OCI-LY1 (cell line): ENCODE results near the gene C1QL2.

Source experiments
- H2AFZ ChIP-seq: fragments of 200-600 bp; sonication (generic), shearing (Covaris generic); 2 replicates; pipeline ENCODE4 v1.6.0; 2014; ENCODE audit warnings: antibody characterized with exemption, mild to moderate bottlenecking, low read length
- H3F3A ChIP-seq: fragments of 200-600 bp; sonication (generic), shearing (Covaris generic); 2 replicates; pipeline ENCODE4 v1.6.0; 2014; ENCODE audit warnings: mild to moderate bottlenecking, antibody characterized with exemption, low read length, moderate library complexity; ENCODE audit not compliant: insufficient read depth
- H3K27ac ChIP-seq: fragments of 200-600 bp; sonication (generic); 2 replicates; pipeline ENCODE4 v1.5.1; 2014; ENCODE audit warnings: low read length, mixed run types, mild to moderate bottlenecking, low read depth; ENCODE audit not compliant: poor library complexity, severe bottlenecking
- H3K27me3 ChIP-seq: fragments of 200-600 bp; sonication (generic); 2 replicates; pipeline ENCODE4 v1.6.0; 2014; ENCODE audit warnings: antibody characterized with exemption, mild to moderate bottlenecking, low read length, moderate library complexity; ENCODE audit not compliant: insufficient read depth
- H3K36me3 ChIP-seq: fragments of 200-600 bp; sonication (generic); 2 replicates; pipeline ENCODE4 v1.6.1; 2014; ENCODE audit warnings: mild to moderate bottlenecking, antibody characterized with exemption, low read length, moderate library complexity, mixed read lengths; ENCODE audit not compliant: insufficient read depth
- H3K4me1 ChIP-seq: fragments of 200-600 bp; sonication (generic); 2 replicates; pipeline ENCODE4 v1.5.1; 2014; ENCODE audit warnings: mild to moderate bottlenecking, low read length, moderate library complexity; ENCODE audit not compliant: insufficient read depth, severe bottlenecking
- H3K4me2 ChIP-seq: fragments of 200-600 bp; sonication (generic), shearing (Covaris generic); 2 replicates; pipeline ENCODE4 v1.6.1; 2014; ENCODE audit warnings: low read length
- H3K4me3 ChIP-seq: fragments of 200-600 bp; sonication (generic); 2 replicates; pipeline ENCODE4 v1.5.1; 2014; ENCODE audit warnings: low read length, low read depth, mild to moderate bottlenecking, mixed read lengths; ENCODE audit not compliant: poor library complexity, severe bottlenecking
- H3K79me2 ChIP-seq: fragments of 200-600 bp; shearing (Covaris generic); 2 replicates; pipeline ENCODE4 v1.6.1; 2016; ENCODE audit warnings: mixed run types, low read length, mixed read lengths; ENCODE audit not compliant: insufficient read depth
- H3K9ac ChIP-seq: fragments of 200-600 bp; sonication (generic), shearing (Covaris generic); 2 replicates; pipeline ENCODE4 v1.6.1; 2014; ENCODE audit warnings: mild to moderate bottlenecking, low read length, mixed read lengths
- H3K9me2 ChIP-seq: fragments of 200-600 bp; sonication (generic), shearing (Covaris generic); 2 replicates; pipeline ENCODE4 v1.6.1; 2014; ENCODE audit warnings: low read depth, mild to moderate bottlenecking, low read length, mixed read lengths
- H3K9me3 ChIP-seq: fragments of 200-600 bp; shearing (Covaris generic); 2 replicates; pipeline ENCODE4 v1.6.1; 2014; ENCODE audit warnings: low read length, mixed read lengths
- H4K20me1 ChIP-seq: fragments of 200-600 bp; sonication (generic), shearing (Covaris generic); 2 replicates; pipeline ENCODE4 v1.6.0; 2016; ENCODE audit warnings: mild to moderate bottlenecking, low read length; ENCODE audit not compliant: insufficient read depth
- EZH2 ChIP-seq: fragments of 200-600 bp; sonication (generic), shearing (Covaris generic); IDR thresholded peaks from 2 replicates; pipeline ENCODE4 v1.8.0; 2017; ENCODE audit warnings: borderline replicate concordance, mixed run types, mild to moderate bottlenecking, antibody characterized with exemption, low read length, moderate library complexity, mixed read lengths
- TF ChIP-seq, protein P1 (sequence below): fragments of 200-600 bp; sonication (generic), shearing (Covaris generic); IDR thresholded peaks from 2 replicates; pipeline ENCODE4 v1.5.1; 2017; ENCODE audit warnings: mild to moderate bottlenecking, antibody characterized with exemption, low read length, moderate library complexity, mixed read lengths

C1QL2 gene

DNA sequence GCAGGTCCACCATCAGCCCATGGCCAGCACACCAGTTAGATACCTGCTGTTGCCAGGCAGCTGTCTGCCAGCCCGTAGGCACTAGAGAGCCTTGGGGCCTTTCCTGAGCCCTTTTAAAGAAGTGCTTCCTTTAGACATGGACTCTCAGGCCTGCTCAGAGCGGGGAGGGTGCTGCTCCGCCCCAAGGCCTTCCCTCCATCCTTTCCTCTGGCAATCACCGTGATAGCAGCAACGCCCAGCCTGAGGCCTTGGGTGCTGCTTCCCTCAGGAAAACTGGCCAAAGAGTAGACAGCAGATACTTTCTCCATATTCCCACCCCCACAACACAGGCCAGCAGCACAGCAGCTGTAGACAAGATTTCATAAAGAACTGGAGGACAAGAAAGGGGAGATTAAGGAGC lies 22.3 kb upstream of the C1QL2 start:
- no peak overlapping the region for H3K4me2 ChIP-seq
- H3K9me2 ChIP-seq = no peaks in the 10 kb centered on the region
- no peak overlapping the region for H3K27ac ChIP-seq
- no peaks in the 10 kb centered on the region for H4K20me1 ChIP-seq
- no peaks in the 10 kb centered on the region for H3K79me2 ChIP-seq
- TF ChIP-seq, protein P1, sequence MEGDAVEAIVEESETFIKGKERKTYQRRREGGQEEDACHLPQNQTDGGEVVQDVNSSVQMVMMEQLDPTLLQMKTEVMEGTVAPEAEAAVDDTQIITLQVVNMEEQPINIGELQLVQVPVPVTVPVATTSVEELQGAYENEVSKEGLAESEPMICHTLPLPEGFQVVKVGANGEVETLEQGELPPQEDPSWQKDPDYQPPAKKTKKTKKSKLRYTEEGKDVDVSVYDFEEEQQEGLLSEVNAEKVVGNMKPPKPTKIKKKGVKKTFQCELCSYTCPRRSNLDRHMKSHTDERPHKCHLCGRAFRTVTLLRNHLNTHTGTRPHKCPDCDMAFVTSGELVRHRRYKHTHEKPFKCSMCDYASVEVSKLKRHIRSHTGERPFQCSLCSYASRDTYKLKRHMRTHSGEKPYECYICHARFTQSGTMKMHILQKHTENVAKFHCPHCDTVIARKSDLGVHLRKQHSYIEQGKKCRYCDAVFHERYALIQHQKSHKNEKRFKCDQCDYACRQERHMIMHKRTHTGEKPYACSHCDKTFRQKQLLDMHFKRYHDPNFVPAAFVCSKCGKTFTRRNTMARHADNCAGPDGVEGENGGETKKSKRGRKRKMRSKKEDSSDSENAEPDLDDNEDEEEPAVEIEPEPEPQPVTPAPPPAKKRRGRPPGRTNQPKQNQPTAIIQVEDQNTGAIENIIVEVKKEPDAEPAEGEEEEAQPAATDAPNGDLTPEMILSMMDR = no peak
- no peak for TF ChIP-seq EZH2
- no peaks in the 10 kb centered on the region for H3K36me3 ChIP-seq
- H3K4me1 ChIP-seq = no peaks in the 10 kb centered on the region
- no peak overlapping the region for H3K9ac ChIP-seq
- H3F3A ChIP-seq = no peaks in the 10 kb centered on the region
- H3K4me3 ChIP-seq = no peak overlapping the region
- no peak overlapping the region for H2AFZ ChIP-seq
- H3K9me3 ChIP-seq = no peaks in the 10 kb centered on the region
- H3K27me3 ChIP-seq = no peaks in the 10 kb centered on the region

DNA sequence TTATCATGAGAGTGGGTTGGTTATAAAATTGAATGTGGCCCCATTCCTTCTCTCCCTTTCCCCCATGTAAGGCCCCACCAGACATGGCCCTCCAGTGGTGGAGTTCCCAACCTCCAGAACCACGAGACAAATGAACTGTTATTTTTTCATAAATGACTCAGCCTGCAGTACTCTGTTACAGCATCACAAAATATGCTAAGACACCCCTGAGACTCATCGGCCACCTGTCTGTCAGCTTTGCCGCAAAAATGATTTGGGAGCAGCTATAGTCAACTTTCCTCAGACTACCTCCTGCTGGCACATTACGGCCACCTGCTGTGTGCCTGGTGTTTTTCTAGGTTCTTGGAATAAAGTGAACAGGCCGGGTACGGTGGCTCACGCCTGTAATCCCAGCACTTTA lies 21.4 kb upstream of the C1QL2 start:
- no peak overlapping the region for H3K9ac ChIP-seq

DNA sequence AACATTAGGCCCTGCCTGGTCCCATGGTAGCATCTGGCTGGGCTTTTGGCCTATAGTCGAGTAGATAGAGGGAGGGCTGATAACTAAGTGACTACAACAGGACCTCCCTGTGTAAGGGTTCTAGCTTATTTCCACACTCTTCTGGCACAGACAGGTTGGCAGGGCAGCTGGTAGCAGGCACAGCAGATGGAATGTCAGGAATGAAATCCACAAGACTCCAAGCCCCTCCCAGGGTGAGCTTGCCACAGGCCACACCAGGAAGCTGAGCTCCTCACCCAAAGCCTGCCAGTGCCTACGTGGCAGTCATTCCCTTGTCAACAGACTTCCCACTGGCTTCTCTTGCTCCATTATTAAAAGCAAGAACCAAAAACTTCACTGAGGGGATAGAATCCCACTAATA lies 20.7 kb upstream of the C1QL2 start:
- H3K4me3 ChIP-seq = no peak overlapping the region
- no peaks in the 10 kb centered on the region for H3K79me2 ChIP-seq
- no peak overlapping the region for H3K9ac ChIP-seq
- no peaks in the 10 kb centered on the region for H3K9me3 ChIP-seq
- no peaks in the 10 kb centered on the region for H4K20me1 ChIP-seq
- no peaks in the 10 kb centered on the region for H3K27me3 ChIP-seq
- H3K9me2 ChIP-seq = no peaks in the 10 kb centered on the region
- H2AFZ ChIP-seq = no peak overlapping the region
- no peaks in the 10 kb centered on the region for H3K36me3 ChIP-seq
- H3F3A ChIP-seq = no peaks in the 10 kb centered on the region
- no peak overlapping the region for H3K27ac ChIP-seq
- H3K4me1 ChIP-seq = no peaks in the 10 kb centered on the region
- TF ChIP-seq EZH2 = no peak
- TF ChIP-seq, protein P1 = no peak
- H3K4me2 ChIP-seq = no peak overlapping the region

More for the DNA sequence above, 21.4 kb upstream of the C1QL2 start:
- no peaks in the 10 kb centered on the region for H3F3A ChIP-seq
- no peaks in the 10 kb centered on the region for H3K27me3 ChIP-seq
- no peak overlapping the region for H3K4me3 ChIP-seq
- no peak overlapping the region for H3K4me2 ChIP-seq
- H3K9me2 ChIP-seq = no peaks in the 10 kb centered on the region
- H3K36me3 ChIP-seq = no peaks in the 10 kb centered on the region
- H3K79me2 ChIP-seq = no peaks in the 10 kb centered on the region
- no peaks in the 10 kb centered on the region for H3K9me3 ChIP-seq
- no peaks in the 10 kb centered on the region for H4K20me1 ChIP-seq
- H3K4me1 ChIP-seq = no peaks in the 10 kb centered on the region
- H3K27ac ChIP-seq = no peak overlapping the region
- TF ChIP-seq, protein P1 = no peak
- TF ChIP-seq EZH2 = no peak
- H2AFZ ChIP-seq = no peak overlapping the region
